ENCODE data around the gene ZNF512.

DNA sequence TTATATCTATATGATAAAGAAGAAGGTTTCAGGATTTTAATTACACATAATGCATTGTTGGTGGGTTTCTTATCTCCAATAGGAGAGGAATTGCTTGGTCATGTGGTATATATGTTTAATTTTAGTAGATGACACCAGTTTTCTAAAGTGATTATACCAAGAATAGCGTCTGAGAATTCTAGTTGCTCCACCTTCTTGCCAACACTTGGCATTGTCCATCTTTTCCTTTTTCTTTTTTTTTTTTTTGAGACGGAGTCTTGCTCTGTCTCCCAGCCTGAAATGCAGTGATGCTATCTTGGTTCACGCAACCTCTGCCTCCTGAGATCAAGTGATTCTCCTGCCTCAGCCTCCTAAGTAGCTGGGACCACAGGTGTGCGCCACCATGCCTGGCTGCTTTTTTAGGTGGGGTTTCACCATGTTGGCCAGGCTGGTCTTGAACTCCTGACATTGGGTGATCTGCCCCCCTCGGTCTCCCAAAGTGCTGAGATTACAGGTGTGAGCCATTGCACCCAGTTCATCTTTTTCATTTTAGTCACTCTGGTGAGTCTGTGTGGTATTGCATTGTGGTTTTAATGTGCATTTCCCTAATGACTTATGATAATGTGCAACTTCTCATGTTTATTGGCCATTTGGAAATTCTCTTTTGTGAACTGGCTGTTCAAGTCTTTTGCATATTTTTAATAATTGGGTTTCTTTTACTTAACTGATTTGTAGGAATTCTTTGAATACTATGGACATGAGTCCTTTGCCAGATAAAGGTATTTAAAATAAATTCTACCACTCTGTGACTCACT lies 37.3 kb upstream of the ZNF512 start:
- TF ChIP-seq, protein P1, sequence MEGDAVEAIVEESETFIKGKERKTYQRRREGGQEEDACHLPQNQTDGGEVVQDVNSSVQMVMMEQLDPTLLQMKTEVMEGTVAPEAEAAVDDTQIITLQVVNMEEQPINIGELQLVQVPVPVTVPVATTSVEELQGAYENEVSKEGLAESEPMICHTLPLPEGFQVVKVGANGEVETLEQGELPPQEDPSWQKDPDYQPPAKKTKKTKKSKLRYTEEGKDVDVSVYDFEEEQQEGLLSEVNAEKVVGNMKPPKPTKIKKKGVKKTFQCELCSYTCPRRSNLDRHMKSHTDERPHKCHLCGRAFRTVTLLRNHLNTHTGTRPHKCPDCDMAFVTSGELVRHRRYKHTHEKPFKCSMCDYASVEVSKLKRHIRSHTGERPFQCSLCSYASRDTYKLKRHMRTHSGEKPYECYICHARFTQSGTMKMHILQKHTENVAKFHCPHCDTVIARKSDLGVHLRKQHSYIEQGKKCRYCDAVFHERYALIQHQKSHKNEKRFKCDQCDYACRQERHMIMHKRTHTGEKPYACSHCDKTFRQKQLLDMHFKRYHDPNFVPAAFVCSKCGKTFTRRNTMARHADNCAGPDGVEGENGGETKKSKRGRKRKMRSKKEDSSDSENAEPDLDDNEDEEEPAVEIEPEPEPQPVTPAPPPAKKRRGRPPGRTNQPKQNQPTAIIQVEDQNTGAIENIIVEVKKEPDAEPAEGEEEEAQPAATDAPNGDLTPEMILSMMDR (optimal IDR thresholded peaks at IDR 0.05 in 1 of 3, IDR thresholded peaks at IDR 0.05 in 1 of 3, conservative IDR thresholded peaks at IDR 0.05 in 1 of 3; ENCODE audit: extremely low read depth in 1 of 3, insufficient read depth in 2 of 3, low read length in 3 of 3): no peak
- TF ChIP-seq EZH2 (IDR thresholded peaks at IDR 0.05; ENCODE audit: low read length): no peak

Data from keratinocyte (primary cell).